HepG2 (cell line): ENCODE results near the gene TKTL1. TPM values are rescaled to one million over a fixed set of nuclear protein-coding genes. Genes with fewer than 3 reads are reported as not detected.

Source experiments
- ATAC-seq: fragments of 200-7000 bp; cut with Tn5 transposase; 3 replicates; pipeline ENCODE4 v1.9.1; 2020; ENCODE audit warnings: mild to moderate bottlenecking, moderate library complexity
- BruUV-seq: library from RNA; stranded (reverse); fragments of 400-500 nt; replicated peaks from 2 replicates; lab custom pipeline; 2021; lab: Mats Ljungman, UMichigan
- CTCF ChIA-PET: fragments of 300-600 bp; formaldehyde crosslinking; extraction: SDS; loops from one replicate; lab custom pipeline; 2021; ENCODE audit warnings: low total read pairs, inconsistent platforms, low intra/inter-chr PET ratio; lab: Yijun Ruan, JAX
- POLR2A ChIA-PET: fragments of 350-600 bp; sonication (Branson Sonifier 250); formaldehyde crosslinking; loops from one replicate; lab custom pipeline; 2020; ENCODE audit warnings: antibody characterized with exemption, inconsistent platforms; lab: Yijun Ruan, JAX
- DNase-seq: peaks from one replicate; pipeline ENCODE4 v3.0.0-alpha.2; 2015; ENCODE audit warnings: low spot score
- FAIRE-seq: peaks from 3 replicates; lab custom pipeline; 2011; peaks lifted over from hg19 to GRCh38; lab: Jason Lieb, UNC
- H2AFZ ChIP-seq: one replicate; pipeline ENCODE4 v1.6.1; 2011; ENCODE audit warnings: low read length, inconsistent platforms
- H3K27ac ChIP-seq: fragments of 300-600 bp; 3 replicates; pipeline ENCODE4 v1.8.0; 2011; ENCODE audit warnings: mixed run types, mild to moderate bottlenecking, mixed read lengths, low read length, inconsistent platforms; ENCODE audit not compliant: insufficient read depth; ENCODE audit errors: extremely low read length
- H3K27me3 ChIP-seq, 2 experiments: fragments of 200-600 bp in 1 of 2; 2 replicates in 1 of 2; 3 replicates in 1 of 2; pipeline versions ENCODE4 v1.6.0 to v1.8.0; 2011; ENCODE audit warnings: low read length in 2 of 2, mild to moderate bottlenecking in 2 of 2, moderate library complexity in 2 of 2, inconsistent platforms in 1 of 2; ENCODE audit not compliant: insufficient read depth in 2 of 2, control insufficient read depth in 1 of 2
- H3K36me3 ChIP-seq, 2 experiments: fragments of 200-600 bp in 1 of 2; replicated peaks in 1 of 2; 2 replicates in 1 of 2; 3 replicates in 1 of 2; pipeline versions ENCODE4 v1.5.1 to v1.8.0; 2011; ENCODE audit warnings: low read length in 2 of 2, inconsistent platforms in 1 of 2; ENCODE audit not compliant: insufficient read depth in 2 of 2, control insufficient read depth in 1 of 2
- H3K4me1 ChIP-seq: 2 replicates; pipeline ENCODE4 v1.5.1; 2012; ENCODE audit warnings: low read length, inconsistent platforms; ENCODE audit not compliant: insufficient read depth
- H3K4me2 ChIP-seq: 2 replicates; pipeline ENCODE4 v1.6.0; 2011; ENCODE audit warnings: low read depth, low read length, inconsistent platforms
- H3K4me3 ChIP-seq, 3 experiments: fragments of 200-600 bp in 1 of 3; sonication (generic), shearing (Covaris generic) in 1 of 3; replicated peaks in 1 of 3; 2 replicates each; pipeline ENCODE4 v1.5.1; 2011 to 2016; ENCODE audit warnings: low read length in 3 of 3, inconsistent platforms in 2 of 3, low read depth in 2 of 3, mild to moderate bottlenecking in 2 of 3, control low read depth in 1 of 3, mixed read lengths in 1 of 3; ENCODE audit not compliant: insufficient read depth in 1 of 3
- H3K79me2 ChIP-seq: one replicate; pipeline ENCODE4 v1.6.1; 2011; ENCODE audit warnings: low read length, inconsistent platforms; ENCODE audit not compliant: insufficient read depth
- H3K9ac ChIP-seq: 2 replicates; pipeline ENCODE4 v1.6.0; 2011; ENCODE audit warnings: mild to moderate bottlenecking, low read depth, low read length, inconsistent platforms; ENCODE audit not compliant: insufficient read depth
- H3K9me3 ChIP-seq: 2 replicates; pipeline ENCODE4 v1.5.1; 2012; ENCODE audit warnings: mild to moderate bottlenecking, low read length
- H4K20me1 ChIP-seq: 2 replicates; pipeline ENCODE4 v1.6.0; 2011; ENCODE audit warnings: inconsistent platforms, mild to moderate bottlenecking, low read length, moderate library complexity; ENCODE audit not compliant: insufficient read depth
- AGO1 ChIP-seq: fragments of 200-400 bp; formaldehyde crosslinking; IDR thresholded peaks from 2 replicates; pipeline ENCODE4 v1.6.1; 2017; ENCODE audit warnings: mild to moderate bottlenecking, low read depth, low read length, moderate library complexity; ENCODE audit not compliant: poor library complexity, severe bottlenecking
- CHCHD3 ChIP-seq: sonication (generic); formaldehyde crosslinking; IDR thresholded peaks from 2 replicates; pipeline ENCODE4 v1.8.0; 2022; ENCODE audit warnings: mild to moderate bottlenecking, missing genetic modification reagents, moderate library complexity
- CHD4 ChIP-seq: fragments of 200-600 bp; sonication (generic); IDR thresholded peaks from 2 replicates; pipeline ENCODE4 v1.7.0; 2017; ENCODE audit warnings: mild to moderate bottlenecking, low read length, borderline replicate concordance
- NCOA2 ChIP-seq: sonication (generic); formaldehyde crosslinking; IDR thresholded peaks from 2 replicates; pipeline ENCODE4 v1.8.0; 2022; ENCODE audit warnings: inconsistent platforms
- NR2F6 ChIP-seq, 2 experiments: IDR thresholded peaks; 2 replicates each; pipeline ENCODE4 v1.6.1; 2016; ENCODE audit warnings: antibody characterized with exemption in 1 of 2, mild to moderate bottlenecking in 1 of 2
- RXRA ChIP-seq: sonication (generic); formaldehyde crosslinking; IDR thresholded peaks from 2 replicates; pipeline ENCODE4 v1.5.1; 2020; ENCODE audit warnings: missing genetic modification reagents
- SMYD3 ChIP-seq: sonication (generic); formaldehyde crosslinking; IDR thresholded peaks from 2 replicates; pipeline ENCODE4 v1.8.1; 2023; ENCODE audit warnings: mild to moderate bottlenecking, missing genetic modification reagents
- ZNF616 ChIP-seq: sonication (generic); formaldehyde crosslinking; IDR thresholded peaks from 2 replicates; pipeline ENCODE4 v1.5.0; 2020; ENCODE audit warnings: low read depth, mild to moderate bottlenecking, missing genetic modification reagents
- ZNF644 ChIP-seq: IDR thresholded peaks from 2 replicates; pipeline ENCODE4 v1.6.1; 2016; ENCODE audit warnings: low read depth
- WGBS: methylation state at CpG from one replicate; pipeline ENCODE4 v1.1.6; 2017; ENCODE audit warnings: low lambda C conversion rate; 5-methylcytosine and 5-hydroxymethylcytosine counted together
- in situ Hi-C: cut with HindIII; loops from 2 replicates; pipeline ENCODE4 v1.10.0; 2017; ENCODE audit warnings: low pct_unique_long_range_greater_than_20kb; ENCODE audit not compliant: extremely low pct_ligation_motif_present
- intact Hi-C: fragments of 100-400 bp; cut with micrococcal nuclease; formaldehyde crosslinking; loops from one replicate; pipeline ENCODE4 v1.10.0; 2022; ENCODE audit not compliant: unreplicated experiment
- polyA plus RNA-seq, 8 experiments: library from polyadenylated mRNA; depleted of rRNA in 3 of 8; stranded (reverse) in 7 of 8; unstranded in 1 of 8; fragments of >200 nt; fragmentation: Illumina TruSeq in 4 of 8; extraction: Trizol in 4 of 8; gene quantifications; 2 replicates each; pipeline versions ENCODE4 v1.2.1 to v1.2.3, GENCODE V29; 2011 to 2016; ENCODE audit warnings: low read depth in 4 of 8, missing spikeins in 1 of 8, mixed read lengths in 1 of 8; ENCODE audit not compliant: insufficient read depth in 1 of 8
- total RNA-seq, 5 experiments: library from RNA; depleted of rRNA; stranded (reverse); fragments of >200 nt; fragmentation: Illumina TruSeq; extraction: Trizol; gene quantifications; 2 replicates each; pipeline ENCODE4 v1.2.3, GENCODE V29; 2016; ENCODE audit warnings: low read depth in 1 of 5
- TF ChIP-seq, protein P1 (sequence below): IDR thresholded peaks from 2 replicates; pipeline ENCODE4 v1.6.1; 2018; ENCODE audit warnings: missing genetic modification reagents, mild to moderate bottlenecking, missing compliant biosample characterization
- TF ChIP-seq, protein P2 (sequence below): sonication (generic); formaldehyde crosslinking; IDR thresholded peaks from 2 replicates; pipeline ENCODE4 v1.4.0; 2020; ENCODE audit warnings: low read depth, mild to moderate bottlenecking, missing genetic modification reagents
- TF ChIP-seq, protein P3 (sequence below): sonication (generic); formaldehyde crosslinking; IDR thresholded peaks from 2 replicates; pipeline ENCODE4 v1.4.0; 2020; ENCODE audit warnings: missing genetic modification reagents

Gene TKTL1
- total and polyA plus RNA-seq, 2 of the 13 experiments (the other 11 are each of a cell fraction or from before 2014, with no cell fraction given) = not detected

GRCh38 chrX:154376774-154377173, 81.2 kb downstream of the TKTL1 start:
- no peak overlapping the region; a peak in 1 of 6 replicates for H3K4me3 ChIP-seq
- no peaks in the 10 kb centered on the region for H4K20me1 ChIP-seq
- no peak for ATAC-seq
- H3K27me3 ChIP-seq = no peaks in the 10 kb centered on the region
- in situ Hi-C loops (no loop called here), intact Hi-C loops (no loop called here)
- H3K79me2 ChIP-seq = peaks cover 8% of the 10 kb centered on the region
- 83% methylated on average over 3 of the region's 3 CpGs for WGBS
- ChIA-PET POLR2A (interaction anchor here (1.0 kb wide), 1 partner anchor 21 kb away, joined by 3 read pairs; the partner anchor contains the start of gene RPL10), CTCF (no interaction called here)
- no peak overlapping the region for H3K4me2 ChIP-seq
- H3K4me1 ChIP-seq = peaks cover 53% of the 10 kb centered on the region
- no peak overlapping the region for H2AFZ ChIP-seq
- DNase-seq = no peak
- BruUV-seq = no TSS peak
- TF ChIP-seq SMYD3 (CRISPR knock-in tag) = no peak
- no peak for TF ChIP-seq RXRA (CRISPR knock-in tag)
- no peak for TF ChIP-seq CHCHD3
- no peak for TF ChIP-seq CHD4
- no peak for TF ChIP-seq NCOA2 (CRISPR knock-in tag)
- TF ChIP-seq, protein P1, sequence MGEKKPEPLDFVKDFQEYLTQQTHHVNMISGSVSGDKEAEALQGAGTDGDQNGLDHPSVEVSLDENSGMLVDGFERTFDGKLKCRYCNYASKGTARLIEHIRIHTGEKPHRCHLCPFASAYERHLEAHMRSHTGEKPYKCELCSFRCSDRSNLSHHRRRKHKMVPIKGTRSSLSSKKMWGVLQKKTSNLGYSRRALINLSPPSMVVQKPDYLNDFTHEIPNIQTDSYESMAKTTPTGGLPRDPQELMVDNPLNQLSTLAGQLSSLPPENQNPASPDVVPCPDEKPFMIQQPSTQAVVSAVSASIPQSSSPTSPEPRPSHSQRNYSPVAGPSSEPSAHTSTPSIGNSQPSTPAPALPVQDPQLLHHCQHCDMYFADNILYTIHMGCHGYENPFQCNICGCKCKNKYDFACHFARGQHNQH (CRISPR knock-in tag) = no peak
- TF ChIP-seq, protein P2, sequence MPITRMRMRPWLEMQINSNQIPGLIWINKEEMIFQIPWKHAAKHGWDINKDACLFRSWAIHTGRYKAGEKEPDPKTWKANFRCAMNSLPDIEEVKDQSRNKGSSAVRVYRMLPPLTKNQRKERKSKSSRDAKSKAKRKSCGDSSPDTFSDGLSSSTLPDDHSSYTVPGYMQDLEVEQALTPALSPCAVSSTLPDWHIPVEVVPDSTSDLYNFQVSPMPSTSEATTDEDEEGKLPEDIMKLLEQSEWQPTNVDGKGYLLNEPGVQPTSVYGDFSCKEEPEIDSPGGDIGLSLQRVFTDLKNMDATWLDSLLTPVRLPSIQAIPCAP (CRISPR knock-in tag) = no peak
- TF ChIP-seq ZNF616 (CRISPR knock-in tag) = no peak
- TF ChIP-seq, protein P3, sequence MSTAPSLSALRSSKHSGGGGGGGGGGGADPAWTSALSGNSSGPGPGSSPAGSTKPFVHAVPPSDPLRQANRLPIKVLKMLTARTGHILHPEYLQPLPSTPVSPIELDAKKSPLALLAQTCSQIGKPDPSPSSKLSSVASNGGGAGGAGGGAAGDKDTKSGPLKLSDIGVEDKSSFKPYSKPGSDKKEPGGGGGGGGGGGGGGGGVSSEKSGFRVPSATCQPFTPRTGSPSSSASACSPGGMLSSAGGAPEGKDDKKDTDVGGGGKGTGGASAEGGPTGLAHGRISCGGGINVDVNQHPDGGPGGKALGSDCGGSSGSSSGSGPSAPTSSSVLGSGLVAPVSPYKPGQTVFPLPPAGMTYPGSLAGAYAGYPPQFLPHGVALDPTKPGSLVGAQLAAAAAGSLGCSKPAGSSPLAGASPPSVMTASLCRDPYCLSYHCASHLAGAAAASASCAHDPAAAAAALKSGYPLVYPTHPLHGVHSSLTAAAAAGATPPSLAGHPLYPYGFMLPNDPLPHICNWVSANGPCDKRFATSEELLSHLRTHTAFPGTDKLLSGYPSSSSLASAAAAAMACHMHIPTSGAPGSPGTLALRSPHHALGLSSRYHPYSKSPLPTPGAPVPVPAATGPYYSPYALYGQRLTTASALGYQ = no peak
- no peak for TF ChIP-seq NR2F6 (IDR thresholded peaks at IDR 0.05)
- TF ChIP-seq NR2F6 (CRISPR knock-in tag; IDR thresholded peaks at IDR 0.05) = no peak
- no peak for TF ChIP-seq AGO1
- no peak for TF ChIP-seq ZNF644 (CRISPR knock-in tag)
- H3K9me3 ChIP-seq = no peaks in the 10 kb centered on the region
- no peak overlapping the region for H3K9ac ChIP-seq
- no peaks in the 10 kb centered on the region for H3K36me3 ChIP-seq
- H3K27ac ChIP-seq = no peak overlapping the region
- FAIRE-seq = no peak
